ENCODE measurements around the gene TDRD3. TPM values are rescaled to one million over a fixed set of nuclear protein-coding genes. Genes with fewer than 3 reads are reported as not detected.
"Not testable (repeated sequence)": the region's sequence is repeated elsewhere in the genome, so short reads cannot be mapped to it uniquely, and the experiment has no call there.

TDRD3 gene
- total RNA-seq, 1 experiment from 2014 or later = 17.2 TPM

GRCh38 chr13:60372141-60372540 is 24.9 kb upstream of the TDRD3 start:
- no peaks in the 10 kb centered on the region for H3K36me3 ChIP-seq (ENCODE audit: control insufficient read depth, insufficient read depth, low read length)

GRCh38 chr13:60379282-60379681 is 17.7 kb upstream of the TDRD3 start:
- H3K9me3 ChIP-seq; POLR2A ChIA-PET; BruUV-seq (replicated peaks); H3K9me3 Mint-ChIP-seq (ENCODE audit: unreplicated experiment); intact Hi-C loops (cut with micrococcal nuclease; ENCODE audit: unreplicated experiment); H3K4me3 Mint-ChIP-seq (ENCODE audit: unreplicated experiment); H3K4me3 ChIP-seq (ENCODE audit: low read depth, low read length); H3K4me1 ChIP-seq; H3K27me3 Mint-ChIP-seq (ENCODE audit: insufficient read depth, unreplicated experiment); H3K4me1 Mint-ChIP-seq (ENCODE audit: low read depth, unreplicated experiment); H3K36me3 Mint-ChIP-seq (ENCODE audit: insufficient read depth, unreplicated experiment); H3K36me3 ChIP-seq (ENCODE audit: control insufficient read depth, insufficient read depth, low read length); DNase-seq; H3K27ac Mint-ChIP-seq (ENCODE audit: unreplicated experiment); H3K27me3 ChIP-seq (replicated peaks; ENCODE audit: control insufficient read depth, insufficient read depth, low read length): not testable (repeated sequence)
- CTCF ChIA-PET = interaction anchor here (1.4 kb wide), 1 partner anchor 52 kb away, joined by 6 read pairs; no protein-coding TSS in a partner anchor

More at GRCh38 chr13:60372141-60372540, 24.9 kb upstream of the TDRD3 start:
- BruUV-seq (replicated peaks) = no TSS peak
- ChIA-PET CTCF (no interaction called here), POLR2A (no interaction called here)
- no peaks in the 10 kb centered on the region for H3K4me1 Mint-ChIP-seq (ENCODE audit: low read depth, unreplicated experiment)
- Histone ChIP-seq H3K4me3 (ENCODE audit: low read depth, low read length) (no peak overlapping the region), H3K9me3 (0 out of 2 replicates have a peak, but pooled peaks cover 5% of the 10 kb centered on the region), H3K4me1 (peaks cover 12% of the 10 kb centered on the region), H3K27me3 (replicated peaks; ENCODE audit: control insufficient read depth, insufficient read depth, low read length) (no peaks in the 10 kb centered on the region)
- H3K9me3 Mint-ChIP-seq (ENCODE audit: unreplicated experiment) = no peaks in the 10 kb centered on the region
- intact Hi-C loops (cut with micrococcal nuclease; ENCODE audit: unreplicated experiment) = no loop called here
- no peak overlapping the region for H3K27ac Mint-ChIP-seq (ENCODE audit: unreplicated experiment)
- H3K4me3 Mint-ChIP-seq (ENCODE audit: unreplicated experiment) = no peak overlapping the region
- TF ChIP-seq CTCF (IDR thresholded peaks at IDR 0.05; ENCODE audit: insufficient read depth in 1 of 2, low read depth in 1 of 2, low read length in 1 of 2, severe bottlenecking in 1 of 2, unreplicated experiment in 1 of 2) = no peak
- no peaks in the 10 kb centered on the region for H3K27me3 Mint-ChIP-seq (ENCODE audit: insufficient read depth, unreplicated experiment)
- H3K36me3 Mint-ChIP-seq (ENCODE audit: insufficient read depth, unreplicated experiment) = no peaks in the 10 kb centered on the region
- DNase-seq = no peak

GRCh38 chr13:60379837-60380565 is 17.0 kb upstream of the TDRD3 start:
- no peaks in the 10 kb centered on the region for H3K36me3 ChIP-seq (ENCODE audit: control insufficient read depth, insufficient read depth, low read length)
- H3K4me3 ChIP-seq (ENCODE audit: low read depth, low read length) = no peak overlapping the region
- Mint-ChIP-seq H3K4me1 (ENCODE audit: low read depth, unreplicated experiment) (no peaks in the 10 kb centered on the region), H3K27ac (ENCODE audit: unreplicated experiment) (no peak overlapping the region), H3K36me3 (ENCODE audit: insufficient read depth, unreplicated experiment) (no peaks in the 10 kb centered on the region), H3K27me3 (ENCODE audit: insufficient read depth, unreplicated experiment) (no peaks in the 10 kb centered on the region), H3K4me3 (ENCODE audit: unreplicated experiment) (no peak overlapping the region), H3K9me3 (ENCODE audit: unreplicated experiment) (no peaks in the 10 kb centered on the region)
- DNase-seq = no peak
- peak; percentile 46 to 51 for TF ChIP-seq CTCF (IDR thresholded peaks at IDR 0.05; ENCODE audit: insufficient read depth in 1 of 2, low read depth in 1 of 2, low read length in 1 of 2, severe bottlenecking in 1 of 2, unreplicated experiment in 1 of 2)
- intact Hi-C loops (cut with micrococcal nuclease; ENCODE audit: unreplicated experiment) = no loop called here
- no peaks in the 10 kb centered on the region for H3K9me3 ChIP-seq
- ChIA-PET CTCF (interaction anchor here (1.2 to 1.4 kb wide), 2 partner anchors 12 to 51 kb away, joined by 4 to 6 read pairs; no protein-coding TSS in a partner anchor), POLR2A (no interaction called here)
- no peaks in the 10 kb centered on the region for H3K27me3 ChIP-seq (replicated peaks; ENCODE audit: control insufficient read depth, insufficient read depth, low read length)
- 0 out of 2 replicates have a peak, but pooled peaks cover 4% of the 10 kb centered on the region for H3K4me1 ChIP-seq
- BruUV-seq (replicated peaks) = no TSS peak

Data from Caco-2 (cell line).